H9 (cell line): ENCODE data around the gene COL9A2. TPM values are rescaled to one million over a fixed set of nuclear protein-coding genes. Genes with fewer than 3 reads are reported as not detected.

Experiments
- DNase-seq: peaks from one replicate; pipeline ENCODE4 v3.0.0-alpha.2; 2017
- H2AFZ ChIP-seq: one replicate; pipeline ENCODE4 v1.6.1; 2013; ENCODE audit warnings: mild to moderate bottlenecking, low read length, control low read depth, moderate library complexity
- H2AK5ac ChIP-seq: 2 replicates; pipeline ENCODE4 v1.6.1; 2013; ENCODE audit warnings: low read length, control low read depth, mixed read lengths; ENCODE audit not compliant: insufficient read length
- H2BK120ac ChIP-seq: one replicate; pipeline ENCODE4 v1.6.1; 2013; ENCODE audit warnings: low read depth, mild to moderate bottlenecking, low read length, control low read depth, inconsistent platforms; ENCODE audit not compliant: poor library complexity, severe bottlenecking
- H2BK12ac ChIP-seq: 2 replicates; pipeline ENCODE4 v1.6.1; 2013; ENCODE audit warnings: low read length, control low read depth, mixed read lengths, low read depth; ENCODE audit not compliant: insufficient read length
- H2BK15ac ChIP-seq: 2 replicates; pipeline ENCODE4 v1.6.1; 2013; ENCODE audit warnings: low read depth, low read length, control low read depth
- H2BK20ac ChIP-seq: one replicate; pipeline ENCODE4 v1.6.1; 2013; ENCODE audit warnings: low read depth, mild to moderate bottlenecking, low read length, control low read depth, inconsistent platforms; ENCODE audit not compliant: poor library complexity, severe bottlenecking
- H2BK5ac ChIP-seq: 2 replicates; pipeline ENCODE4 v1.6.1; 2013; ENCODE audit warnings: low read length, control low read depth, mixed read lengths; ENCODE audit not compliant: insufficient read length
- H3K14ac ChIP-seq: 2 replicates; pipeline ENCODE4 v1.6.1; 2013; ENCODE audit warnings: low read length, control low read depth; ENCODE audit not compliant: insufficient read depth
- H3K18ac ChIP-seq: 2 replicates; pipeline ENCODE4 v1.6.1; 2013; ENCODE audit warnings: low read depth, mild to moderate bottlenecking, mixed read lengths, low read length, control low read depth; ENCODE audit not compliant: insufficient read length
- H3K23ac ChIP-seq: 2 replicates; pipeline ENCODE4 v1.6.1; 2013; ENCODE audit warnings: low read length, control low read depth, mixed read lengths, low read depth; ENCODE audit not compliant: insufficient read length
- H3K23me2 ChIP-seq: 2 replicates; pipeline ENCODE4 v1.6.1; 2013; ENCODE audit warnings: low read depth, mild to moderate bottlenecking, mixed read lengths, low read length, control low read depth; ENCODE audit not compliant: insufficient read length, poor library complexity, severe bottlenecking
- H3K27ac ChIP-seq: 2 replicates; pipeline ENCODE4 v1.5.1; 2013; ENCODE audit warnings: low read length, control low read depth, mixed read lengths, low read depth; ENCODE audit not compliant: insufficient read length
- H3K27me3 ChIP-seq: 2 replicates; pipeline ENCODE4 v1.6.1; 2013; ENCODE audit warnings: low read length, control low read depth, inconsistent platforms; ENCODE audit not compliant: insufficient read depth
- H3K4ac ChIP-seq: 2 replicates; pipeline ENCODE4 v1.6.1; 2013; ENCODE audit warnings: low read depth, mild to moderate bottlenecking, control low read depth, inconsistent platforms, low read length, moderate library complexity
- H3K4me1 ChIP-seq: 2 replicates; pipeline ENCODE4 v1.6.1; 2013; ENCODE audit warnings: low read length, control low read depth, inconsistent platforms; ENCODE audit not compliant: insufficient read depth
- H3K4me2 ChIP-seq: 2 replicates; pipeline ENCODE4 v1.6.1; 2013; ENCODE audit warnings: low read length, control low read depth, mixed read lengths; ENCODE audit not compliant: insufficient read length, insufficient read depth
- H3K56ac ChIP-seq: 2 replicates; pipeline ENCODE4 v1.6.1; 2013; ENCODE audit warnings: low read depth, mild to moderate bottlenecking, mixed read lengths, low read length, control low read depth; ENCODE audit not compliant: insufficient read length
- H3K79me1 ChIP-seq: 2 replicates; pipeline ENCODE4 v1.6.1; 2013; ENCODE audit warnings: low read depth, mild to moderate bottlenecking, moderate library complexity, low read length, control low read depth, inconsistent platforms; ENCODE audit not compliant: insufficient read depth, poor library complexity, severe bottlenecking
- H3K79me2 ChIP-seq: 2 replicates; pipeline ENCODE4 v1.6.1; 2013; ENCODE audit warnings: low read length, control low read depth, inconsistent platforms; ENCODE audit not compliant: insufficient read depth
- H3K9ac ChIP-seq: 2 replicates; pipeline ENCODE4 v1.6.1; 2013; ENCODE audit warnings: low read length, control low read depth, mixed read lengths; ENCODE audit not compliant: insufficient read length; ENCODE audit errors: extremely low read depth
- H3K9me3 ChIP-seq: one replicate; pipeline ENCODE4 v1.6.1; 2013; ENCODE audit warnings: low read depth, low read length, inconsistent platforms; ENCODE audit not compliant: control insufficient read depth
- H3T11ph ChIP-seq: one replicate; pipeline ENCODE4 v1.6.1; 2013; ENCODE audit warnings: mild to moderate bottlenecking, low read length, control low read depth, inconsistent platforms
- H4K20me1 ChIP-seq: one replicate; pipeline ENCODE4 v1.6.1; 2013; ENCODE audit not compliant: control insufficient read depth, insufficient read length, insufficient read depth
- H4K5ac ChIP-seq: 2 replicates; pipeline ENCODE4 v1.6.1; 2013; ENCODE audit warnings: low read depth, mild to moderate bottlenecking, mixed read lengths, low read length, control low read depth; ENCODE audit not compliant: insufficient read length
- H4K8ac ChIP-seq: replicated peaks from 2 replicates; pipeline ENCODE4 v1.6.1; 2013; ENCODE audit warnings: low read length, control low read depth, mixed read lengths, low read depth; ENCODE audit not compliant: insufficient read length
- H4K91ac ChIP-seq: 2 replicates; pipeline ENCODE4 v1.6.1; 2013; ENCODE audit warnings: low read depth, mild to moderate bottlenecking, moderate library complexity, mixed read lengths, low read length, control low read depth; ENCODE audit not compliant: insufficient read length
- H3K27ac Mint-ChIP-seq, 3 experiments: 2 replicates in 2 of 3; 3 replicates in 1 of 3; pipeline ENCODE4 v1.8.0; 2020 to 2021; ENCODE audit warnings: mixed read lengths in 3 of 3, mild to moderate bottlenecking in 1 of 3, moderate library complexity in 1 of 3
- H3K27me3 Mint-ChIP-seq: 2 replicates; pipeline ENCODE4 v1.8.0; 2021; ENCODE audit warnings: low read depth, mild to moderate bottlenecking, moderate library complexity, mixed read lengths
- H3K36me3 Mint-ChIP-seq, 3 experiments: 2 replicates in 2 of 3; 3 replicates in 1 of 3; pipeline ENCODE4 v1.8.0; 2020 to 2021; ENCODE audit warnings: low read depth in 3 of 3, mixed read lengths in 3 of 3; ENCODE audit not compliant: insufficient read depth in 1 of 3
- H3K4me1 Mint-ChIP-seq, 2 experiments: 2 replicates each; pipeline ENCODE4 v1.8.0; 2020; ENCODE audit warnings: mixed read lengths in 2 of 2
- H3K4me3 Mint-ChIP-seq, 2 experiments: 2 replicates in 1 of 2; 3 replicates in 1 of 2; pipeline ENCODE4 v1.8.0; 2020 to 2021; ENCODE audit warnings: mild to moderate bottlenecking in 2 of 2, mixed read lengths in 2 of 2, moderate library complexity in 1 of 2
- H3K9me3 Mint-ChIP-seq, 2 experiments: 2 replicates in 1 of 2; 3 replicates in 1 of 2; pipeline ENCODE4 v1.8.0; 2020; ENCODE audit warnings: mild to moderate bottlenecking in 2 of 2, mixed read lengths in 2 of 2, moderate library complexity in 1 of 2
- CTCF ChIP-seq: fragments of 200-600 bp; sonication (generic); conservative IDR thresholded peaks from 3 replicates; pipeline ENCODE4 v1.8.0; 2021; ENCODE audit warnings: antibody characterized with exemption, mild to moderate bottlenecking
- WGBS: extraction: QIAGEN DNeasy Blood & Tissue Kit; methylation state at CpG from one replicate; pipeline ENCODE4 v1.1.7; 2013; ENCODE audit warnings: missing lambda C conversion rate, low lambda C conversion rate, mixed read lengths; ENCODE audit not compliant: insufficient read length; ENCODE audit errors: extremely low coverage; 5-methylcytosine and 5-hydroxymethylcytosine counted together
- total RNA-seq: library from RNA; stranded (reverse); gene quantifications from 2 replicates; pipeline ENCODE4 v1.2.1, GENCODE V29; 2021

The COL9A2 gene
- total RNA-seq, 1 experiment from 2014 or later: 4.5 TPM

- H3K23me2 ChIP-seq: no peaks in the 10 kb centered on the region
- no peaks in the 10 kb centered on the region for H3K27me3 Mint-ChIP-seq
- H3K4ac ChIP-seq: no peak overlapping the region
- H4K5ac ChIP-seq: no peak overlapping the region
- no peak overlapping the region for H3T11ph ChIP-seq
- H3K36me3 Mint-ChIP-seq: peaks cover 13 to 64% (median 50%) of the 10 kb centered on the region in 3 experiments; a peak in 6 of 7 replicates
- H2AFZ ChIP-seq: no peak overlapping the region
- H3K9me3 ChIP-seq: no peaks in the 10 kb centered on the region
- H3K27ac ChIP-seq: no peak overlapping the region
- H3K9ac ChIP-seq: no peak overlapping the region
- H4K20me1 ChIP-seq: no peaks in the 10 kb centered on the region
- no peaks in the 10 kb centered on the region for H3K4me1 ChIP-seq
- no peak overlapping the region for H2BK12ac ChIP-seq
- H3K79me2 ChIP-seq: no peaks in the 10 kb centered on the region
- no peak overlapping the region for H3K4me2 ChIP-seq
- no peaks in the 10 kb centered on the region for H3K4me1 Mint-ChIP-seq
- H3K9me3 Mint-ChIP-seq: no peaks in the 10 kb centered on the region
- no peak overlapping the region for H3K23ac ChIP-seq
- no peaks in the 10 kb centered on the region for H3K79me1 ChIP-seq
- H3K4me3 Mint-ChIP-seq: no peak overlapping the region
- no peak overlapping the region for H3K27ac Mint-ChIP-seq
- H3K14ac ChIP-seq: no peak overlapping the region
- no peak for TF ChIP-seq CTCF
- no peak overlapping the region for H4K8ac ChIP-seq
- no peak overlapping the region for H2BK5ac ChIP-seq
- no CpG with 5 or more reads among the region's 3 CpGs for WGBS
- H2AK5ac ChIP-seq: no peak overlapping the region
- no peak for DNase-seq
- H3K27me3 ChIP-seq: no peaks in the 10 kb centered on the region
- no peak overlapping the region for H2BK120ac ChIP-seq
- H3K18ac ChIP-seq: no peak overlapping the region
- no peak overlapping the region for H2BK15ac ChIP-seq
- no peak overlapping the region for H4K91ac ChIP-seq
- H2BK20ac ChIP-seq: no peak overlapping the region
- H3K56ac ChIP-seq: no peak overlapping the region
These were observed 52.7 kb downstream of the COL9A2 start for GRCh38 chr1:40264354-40264781.
